ENCODE results near the gene NFIB. TPM values are rescaled to one million over a fixed set of nuclear protein-coding genes. Genes with fewer than 3 reads are reported as not detected.

NFIB gene
- polyA plus RNA-seq, 1 of the 3 experiments (the other 2 are of a cell fraction), result 9.2 TPM

DNA sequence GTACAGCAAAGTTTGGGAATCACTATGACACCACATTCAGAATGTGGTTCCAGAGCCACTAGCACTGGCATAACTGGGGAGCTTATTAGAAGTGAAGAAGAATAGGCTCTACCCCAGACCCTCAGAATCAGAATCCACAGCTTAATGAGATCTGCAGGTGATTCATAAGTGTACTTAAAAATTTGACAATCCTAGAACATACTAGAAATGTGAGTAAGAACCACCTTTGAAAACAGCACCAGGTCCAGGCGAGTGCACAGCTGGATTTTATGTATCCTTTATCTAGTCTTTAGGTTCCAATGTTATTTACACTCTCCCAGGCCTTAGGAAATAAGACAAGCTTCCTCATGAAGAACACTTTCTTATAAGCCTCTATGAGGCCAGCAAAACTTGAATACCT lies 149.0 kb downstream of the NFIB start:
- no peak overlapping the region for H3K9ac ChIP-seq
- H3K9me2 ChIP-seq, result no peaks in the 10 kb centered on the region; the same call in 1 of the 2 replicates
- peaks cover 3 to 5% of the 10 kb centered on the region in 2 experiments for H3K36me3 ChIP-seq (replicated peaks in 1 of 2; ENCODE audit: control insufficient read depth in 1 of 2, insufficient read depth in 2 of 2, low read length in 1 of 2)
- peaks cover 3% of the 10 kb centered on the region for H3F3A ChIP-seq (replicated peaks; ENCODE audit: insufficient read depth)
- H3K79me2 ChIP-seq (ENCODE audit: insufficient read depth), result peaks cover 34% of the 10 kb centered on the region; the same call in 1 of the 2 replicates
- no peak overlapping the region for H2AFZ ChIP-seq (ENCODE audit: low read depth)
- H3K4me1 ChIP-seq (ENCODE audit: control insufficient read depth in 1 of 2, insufficient read depth in 2 of 2, low read depth in 1 of 2, low read length in 1 of 2), result peaks cover 0 to 4% of the 10 kb centered on the region in 2 experiments; a peak in 3 of 4 replicates
- ChIA-PET POLR2A (no interaction called here), CTCF (no interaction called here)
- no peaks in the 10 kb centered on the region for H3K27me3 ChIP-seq (ENCODE audit: insufficient read depth)
- H3K27ac ChIP-seq (ENCODE audit: low read depth in 2 of 2, low read length in 1 of 2), result no peak overlapping the region
- no peaks in the 10 kb centered on the region for H3K9me3 ChIP-seq
- DNase-seq, result no peak
- H3K4me3 ChIP-seq (ENCODE audit: low read depth in 2 of 2, low read length in 1 of 2), result no peak overlapping the region
- TF ChIP-seq, protein P1, sequence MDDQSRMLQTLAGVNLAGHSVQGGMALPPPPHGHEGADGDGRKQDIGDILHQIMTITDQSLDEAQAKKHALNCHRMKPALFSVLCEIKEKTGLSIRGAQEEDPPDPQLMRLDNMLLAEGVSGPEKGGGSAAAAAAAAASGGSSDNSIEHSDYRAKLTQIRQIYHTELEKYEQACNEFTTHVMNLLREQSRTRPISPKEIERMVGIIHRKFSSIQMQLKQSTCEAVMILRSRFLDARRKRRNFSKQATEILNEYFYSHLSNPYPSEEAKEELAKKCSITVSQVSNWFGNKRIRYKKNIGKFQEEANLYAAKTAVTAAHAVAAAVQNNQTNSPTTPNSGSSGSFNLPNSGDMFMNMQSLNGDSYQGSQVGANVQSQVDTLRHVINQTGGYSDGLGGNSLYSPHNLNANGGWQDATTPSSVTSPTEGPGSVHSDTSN (IDR thresholded peaks at IDR 0.05), result no peak
- TF ChIP-seq, protein P2, sequence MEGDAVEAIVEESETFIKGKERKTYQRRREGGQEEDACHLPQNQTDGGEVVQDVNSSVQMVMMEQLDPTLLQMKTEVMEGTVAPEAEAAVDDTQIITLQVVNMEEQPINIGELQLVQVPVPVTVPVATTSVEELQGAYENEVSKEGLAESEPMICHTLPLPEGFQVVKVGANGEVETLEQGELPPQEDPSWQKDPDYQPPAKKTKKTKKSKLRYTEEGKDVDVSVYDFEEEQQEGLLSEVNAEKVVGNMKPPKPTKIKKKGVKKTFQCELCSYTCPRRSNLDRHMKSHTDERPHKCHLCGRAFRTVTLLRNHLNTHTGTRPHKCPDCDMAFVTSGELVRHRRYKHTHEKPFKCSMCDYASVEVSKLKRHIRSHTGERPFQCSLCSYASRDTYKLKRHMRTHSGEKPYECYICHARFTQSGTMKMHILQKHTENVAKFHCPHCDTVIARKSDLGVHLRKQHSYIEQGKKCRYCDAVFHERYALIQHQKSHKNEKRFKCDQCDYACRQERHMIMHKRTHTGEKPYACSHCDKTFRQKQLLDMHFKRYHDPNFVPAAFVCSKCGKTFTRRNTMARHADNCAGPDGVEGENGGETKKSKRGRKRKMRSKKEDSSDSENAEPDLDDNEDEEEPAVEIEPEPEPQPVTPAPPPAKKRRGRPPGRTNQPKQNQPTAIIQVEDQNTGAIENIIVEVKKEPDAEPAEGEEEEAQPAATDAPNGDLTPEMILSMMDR (IDR thresholded peaks at IDR 0.05), result no peak
- TF ChIP-seq JUND (IDR thresholded peaks at IDR 0.05) (no peak), MEF2A (IDR thresholded peaks at IDR 0.05; ENCODE audit: borderline replicate concordance, low read depth) (no peak), FOXM1 (IDR thresholded peaks at IDR 0.05; ENCODE audit: low read depth) (no peak), EZH2phosphoT487 (IDR thresholded peaks at IDR 0.05; ENCODE audit: borderline replicate concordance, low read depth) (no peak), GABPA (IDR thresholded peaks at IDR 0.05; ENCODE audit: low read depth) (no peak)
- TF ChIP-seq, protein P3, sequence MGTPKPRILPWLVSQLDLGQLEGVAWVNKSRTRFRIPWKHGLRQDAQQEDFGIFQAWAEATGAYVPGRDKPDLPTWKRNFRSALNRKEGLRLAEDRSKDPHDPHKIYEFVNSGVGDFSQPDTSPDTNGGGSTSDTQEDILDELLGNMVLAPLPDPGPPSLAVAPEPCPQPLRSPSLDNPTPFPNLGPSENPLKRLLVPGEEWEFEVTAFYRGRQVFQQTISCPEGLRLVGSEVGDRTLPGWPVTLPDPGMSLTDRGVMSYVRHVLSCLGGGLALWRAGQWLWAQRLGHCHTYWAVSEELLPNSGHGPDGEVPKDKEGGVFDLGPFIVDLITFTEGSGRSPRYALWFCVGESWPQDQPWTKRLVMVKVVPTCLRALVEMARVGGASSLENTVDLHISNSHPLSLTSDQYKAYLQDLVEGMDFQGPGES (IDR thresholded peaks at IDR 0.05; ENCODE audit: low read depth, low read length), result no peak
- 100% methylated on average over 1 of the region's 1 CpG for WGBS (ENCODE audit: low lambda C conversion rate)
- no peaks in the 10 kb centered on the region for H4K20me1 ChIP-seq (ENCODE audit: insufficient read depth)
- no peak overlapping the region for H3K4me2 ChIP-seq

DNA sequence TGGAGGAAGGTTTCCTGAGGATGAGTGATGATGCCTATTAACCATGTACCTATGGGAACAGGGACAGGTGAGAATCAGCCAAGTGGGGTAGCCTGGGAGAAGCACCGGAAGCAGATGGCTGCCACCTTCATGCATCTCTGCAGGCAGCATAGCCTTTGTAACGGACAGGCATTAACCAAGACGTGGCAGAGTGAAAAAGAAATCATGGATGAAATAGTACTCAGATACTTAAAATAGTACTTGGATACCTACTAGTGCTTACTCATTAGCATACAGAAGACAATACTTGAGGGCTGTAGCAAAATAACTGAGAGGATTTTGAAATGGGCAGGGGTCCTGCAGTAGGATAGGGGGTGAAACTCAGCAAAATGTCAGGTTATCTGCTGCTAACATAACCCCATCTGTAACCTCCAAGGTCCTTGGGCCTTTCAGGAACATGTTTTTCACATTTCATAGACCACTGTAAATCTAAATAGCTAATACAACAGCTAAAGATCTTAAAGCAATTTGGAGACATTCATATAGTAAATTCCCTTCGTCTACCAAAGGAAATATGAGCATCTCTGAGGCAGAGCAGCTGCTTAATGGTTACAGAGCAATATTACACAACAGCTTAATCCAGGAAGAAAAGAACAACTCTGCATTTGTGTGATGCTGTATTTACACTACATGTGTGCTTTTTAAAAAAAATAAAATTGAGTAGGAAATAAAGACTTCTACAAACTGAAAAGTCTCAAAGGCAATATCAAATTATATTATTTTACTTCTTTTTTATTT lies 154.3 kb downstream of the NFIB start:
- Histone ChIP-seq H3K4me1 (ENCODE audit: control insufficient read depth in 1 of 2, insufficient read depth in 2 of 2, low read depth in 1 of 2, low read length in 1 of 2) (peaks cover 0 to 12% of the 10 kb centered on the region in 2 experiments; a peak in 3 of 4 replicates), H3K9ac (no peak overlapping the region), H3F3A (replicated peaks; ENCODE audit: insufficient read depth) (no peaks in the 10 kb centered on the region), H3K4me2 (no peak overlapping the region), H3K4me3 (ENCODE audit: low read depth in 2 of 2, low read length in 1 of 2) (no peak overlapping the region), H4K20me1 (ENCODE audit: insufficient read depth) (no peaks in the 10 kb centered on the region), H2AFZ (ENCODE audit: low read depth) (no peak overlapping the region), H3K36me3 (replicated peaks in 1 of 2; ENCODE audit: control insufficient read depth in 1 of 2, insufficient read depth in 2 of 2, low read length in 1 of 2) (peaks cover 5 to 13% of the 10 kb centered on the region in 2 experiments), H3K79me2 (ENCODE audit: insufficient read depth) (peaks cover 40% of the 10 kb centered on the region; the same call in 1 of the 2 replicates), H3K27me3 (ENCODE audit: insufficient read depth) (no peaks in the 10 kb centered on the region), H3K9me2 (no peaks in the 10 kb centered on the region; the same call in 1 of the 2 replicates), H3K9me3 (no peaks in the 10 kb centered on the region), H3K27ac (ENCODE audit: low read depth in 2 of 2, low read length in 1 of 2) (no peak overlapping the region)
- DNase-seq, result no peak
- WGBS (ENCODE audit: low lambda C conversion rate), result 96% methylated on average over 4 of the region's 4 CpGs
- ChIA-PET POLR2A (no interaction called here), CTCF (no interaction called here)
- TF ChIP-seq YY1 (IDR thresholded peaks at IDR 0.05; ENCODE audit: low read depth) (no peak), RXRA (IDR thresholded peaks at IDR 0.05; ENCODE audit: borderline replicate concordance, low read depth) (no peak), MXI1 (IDR thresholded peaks at IDR 0.05; ENCODE audit: low read depth, low read length) (no peak), TEAD4 (IDR thresholded peaks at IDR 0.05; ENCODE audit: borderline replicate concordance, insufficient read depth) (no peak), GABPA (IDR thresholded peaks at IDR 0.05; ENCODE audit: low read depth) (no peak), EZH2phosphoT487 (IDR thresholded peaks at IDR 0.05; ENCODE audit: borderline replicate concordance, low read depth) (no peak), NRF1 (IDR thresholded peaks at IDR 0.05; ENCODE audit: low read depth, low read length) (no peak), MEF2A (IDR thresholded peaks at IDR 0.05; ENCODE audit: borderline replicate concordance, low read depth) (no peak), TCF12 (IDR thresholded peaks at IDR 0.05) (no peak), EP300 (IDR thresholded peaks at IDR 0.05; ENCODE audit: borderline replicate concordance in 1 of 2, low read depth in 1 of 2, low read length in 1 of 2) (no peak)
- TF ChIP-seq, protein P4, sequence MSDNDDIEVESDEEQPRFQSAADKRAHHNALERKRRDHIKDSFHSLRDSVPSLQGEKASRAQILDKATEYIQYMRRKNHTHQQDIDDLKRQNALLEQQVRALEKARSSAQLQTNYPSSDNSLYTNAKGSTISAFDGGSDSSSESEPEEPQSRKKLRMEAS (IDR thresholded peaks at IDR 0.05; ENCODE audit: low read depth), result no peak
- TF ChIP-seq, protein P5, sequence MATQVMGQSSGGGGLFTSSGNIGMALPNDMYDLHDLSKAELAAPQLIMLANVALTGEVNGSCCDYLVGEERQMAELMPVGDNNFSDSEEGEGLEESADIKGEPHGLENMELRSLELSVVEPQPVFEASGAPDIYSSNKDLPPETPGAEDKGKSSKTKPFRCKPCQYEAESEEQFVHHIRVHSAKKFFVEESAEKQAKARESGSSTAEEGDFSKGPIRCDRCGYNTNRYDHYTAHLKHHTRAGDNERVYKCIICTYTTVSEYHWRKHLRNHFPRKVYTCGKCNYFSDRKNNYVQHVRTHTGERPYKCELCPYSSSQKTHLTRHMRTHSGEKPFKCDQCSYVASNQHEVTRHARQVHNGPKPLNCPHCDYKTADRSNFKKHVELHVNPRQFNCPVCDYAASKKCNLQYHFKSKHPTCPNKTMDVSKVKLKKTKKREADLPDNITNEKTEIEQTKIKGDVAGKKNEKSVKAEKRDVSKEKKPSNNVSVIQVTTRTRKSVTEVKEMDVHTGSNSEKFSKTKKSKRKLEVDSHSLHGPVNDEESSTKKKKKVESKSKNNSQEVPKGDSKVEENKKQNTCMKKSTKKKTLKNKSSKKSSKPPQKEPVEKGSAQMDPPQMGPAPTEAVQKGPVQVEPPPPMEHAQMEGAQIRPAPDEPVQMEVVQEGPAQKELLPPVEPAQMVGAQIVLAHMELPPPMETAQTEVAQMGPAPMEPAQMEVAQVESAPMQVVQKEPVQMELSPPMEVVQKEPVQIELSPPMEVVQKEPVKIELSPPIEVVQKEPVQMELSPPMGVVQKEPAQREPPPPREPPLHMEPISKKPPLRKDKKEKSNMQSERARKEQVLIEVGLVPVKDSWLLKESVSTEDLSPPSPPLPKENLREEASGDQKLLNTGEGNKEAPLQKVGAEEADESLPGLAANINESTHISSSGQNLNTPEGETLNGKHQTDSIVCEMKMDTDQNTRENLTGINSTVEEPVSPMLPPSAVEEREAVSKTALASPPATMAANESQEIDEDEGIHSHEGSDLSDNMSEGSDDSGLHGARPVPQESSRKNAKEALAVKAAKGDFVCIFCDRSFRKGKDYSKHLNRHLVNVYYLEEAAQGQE (IDR thresholded peaks at IDR 0.05; ENCODE audit: low read depth, low read length), result no peak

Measured in SK-N-SH (cell line).